ENCODE measurements around the gene GAPDH. TPM values are rescaled to one million over a fixed set of nuclear protein-coding genes. Genes with fewer than 3 reads are reported as not detected.
A peak's percentile ranks its signal among the peaks of the same experiment; 100 is the strongest.
"Not testable (repeated sequence)": the region's sequence is repeated elsewhere in the genome, so short reads cannot be mapped to it uniquely, and the experiment has no call there.

Gene GAPDH
- total RNA-seq, 2 experiments from 2014 or later: 5,133 to 5,396 TPM

DNA sequence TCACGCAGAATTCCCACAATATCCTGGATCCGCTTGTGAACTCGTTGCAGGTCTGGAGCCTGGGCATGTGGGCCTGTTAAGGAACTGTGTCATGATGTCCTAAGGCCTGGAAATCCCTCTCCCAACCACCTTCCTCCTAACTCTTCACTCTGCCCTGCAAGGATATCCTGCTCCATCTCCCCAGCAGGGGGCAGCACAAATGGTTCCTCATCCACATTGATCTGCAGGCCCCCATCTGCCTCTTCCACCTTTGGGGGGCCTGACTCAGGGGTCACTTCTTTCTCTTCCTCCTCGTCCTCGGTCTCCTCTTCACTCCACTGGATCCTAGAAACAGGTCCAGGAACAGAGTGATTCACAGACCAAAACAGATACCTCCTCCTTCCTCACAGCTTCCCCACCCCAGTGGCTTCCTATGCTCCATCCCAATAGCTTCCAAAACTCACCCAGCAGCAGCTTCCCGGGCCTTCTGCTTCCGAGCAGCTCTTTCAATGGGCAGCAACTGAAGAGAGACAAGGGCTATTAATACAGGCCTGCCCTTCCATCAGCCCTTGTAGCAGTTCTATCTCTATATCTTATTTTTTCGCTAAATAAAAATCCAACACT, 29.2 kb downstream of the GAPDH start:
- CTCF ChIA-PET: interaction anchor here (0.8 to 2.9 kb wide), 17 partner anchors 9 to 266 kb away, joined by 3 to 9 read pairs (median 4); partner anchors contain the start of genes COPS7A and GAPDH
- H3K9me3 Mint-ChIP-seq (ENCODE audit: low read depth): no peaks in the 10 kb centered on the region
- peaks cover 40% of the 10 kb centered on the region for H3K4me1 Mint-ChIP-seq
- peaks cover 67% of the 10 kb centered on the region for H3K36me3 Mint-ChIP-seq
- DNase-seq (peak; percentile 78), ATAC-seq (peak; percentile 25)
- no peak overlapping the region for H3K4me3 Mint-ChIP-seq
- peak overlapping the region; percentile 2 for H3K27ac Mint-ChIP-seq
- no peaks in the 10 kb centered on the region for H3K27me3 Mint-ChIP-seq

GRCh38 chr12:6567112-6567670, 32.9 kb downstream of the GAPDH start:
- Mint-ChIP-seq H3K9me3 (ENCODE audit: low read depth) (no peaks in the 10 kb centered on the region), H3K4me1 (peaks cover 51% of the 10 kb centered on the region), H3K27me3 (no peaks in the 10 kb centered on the region), H3K4me3 (peak overlapping the region; percentile 99), H3K36me3 (peaks cover 62% of the 10 kb centered on the region), H3K27ac (peak overlapping the region; percentile 96)
- CTCF ChIA-PET: interaction anchor here (0.6 to 4.5 kb wide), 8 partner anchors 9 to 186 kb away, joined by 3 to 25 read pairs (median 4); partner anchors contain the start of genes GAPDH, IFFO1, MLF2 and MRPL51
- DNase-seq (no peak), ATAC-seq (no peak)

- H3K4me3 Mint-ChIP-seq: peak overlapping the region; percentile 52
- DNase-seq (no peak), ATAC-seq (no peak)
- CTCF ChIA-PET: interaction anchor here (1.5 to 1.6 kb wide), 2 partner anchors 31 to 37 kb away, joined by 5 read pairs; no protein-coding TSS in a partner anchor
- H3K36me3 Mint-ChIP-seq: peaks cover 62% of the 10 kb centered on the region
- H3K27me3 Mint-ChIP-seq: no peaks in the 10 kb centered on the region
- H3K27ac Mint-ChIP-seq: peak overlapping the region; percentile 56
- H3K4me1 Mint-ChIP-seq: peaks cover 45% of the 10 kb centered on the region
- no peaks in the 10 kb centered on the region for H3K9me3 Mint-ChIP-seq (ENCODE audit: low read depth)
Observed at GRCh38 chr12:6569312-6569711, 35.0 kb downstream of the GAPDH start.

GRCh38 chr12:6569786-6570185, 35.5 kb downstream of the GAPDH start:
- ATAC-seq (no peak), DNase-seq (no peak)
- peaks cover 47% of the 10 kb centered on the region for H3K4me1 Mint-ChIP-seq
- H3K27me3 Mint-ChIP-seq: no peaks in the 10 kb centered on the region
- no peak overlapping the region for H3K27ac Mint-ChIP-seq
- peaks cover 61% of the 10 kb centered on the region for H3K36me3 Mint-ChIP-seq
- H3K4me3 Mint-ChIP-seq: peak overlapping the region; percentile 52
- CTCF ChIA-PET: interaction anchor here (0.8 to 2.0 kb wide), 14 partner anchors 11 to 266 kb away, joined by 3 to 10 read pairs (median 4); no protein-coding TSS in a partner anchor
- no peaks in the 10 kb centered on the region for H3K9me3 Mint-ChIP-seq (ENCODE audit: low read depth)

- Mint-ChIP-seq H3K9me3 (ENCODE audit: low read depth) (no peaks in the 10 kb centered on the region), H3K27me3 (no peaks in the 10 kb centered on the region), H3K4me3 (no peak overlapping the region), H3K27ac (peak overlapping the region; percentile 54), H3K36me3 (peaks cover 61% of the 10 kb centered on the region), H3K4me1 (peaks cover 51% of the 10 kb centered on the region)
- DNase-seq (peak; percentile 74), ATAC-seq (no peak)
- CTCF ChIA-PET: interaction anchor here (0.7 to 2.0 kb wide), 18 partner anchors 12 to 266 kb away, joined by 3 to 10 read pairs (median 4); partner anchors contain the start of genes IFFO1 and ZNF384
Observed at GRCh38 chr12:6570264-6570887, 36.1 kb downstream of the GAPDH start.

DNA sequence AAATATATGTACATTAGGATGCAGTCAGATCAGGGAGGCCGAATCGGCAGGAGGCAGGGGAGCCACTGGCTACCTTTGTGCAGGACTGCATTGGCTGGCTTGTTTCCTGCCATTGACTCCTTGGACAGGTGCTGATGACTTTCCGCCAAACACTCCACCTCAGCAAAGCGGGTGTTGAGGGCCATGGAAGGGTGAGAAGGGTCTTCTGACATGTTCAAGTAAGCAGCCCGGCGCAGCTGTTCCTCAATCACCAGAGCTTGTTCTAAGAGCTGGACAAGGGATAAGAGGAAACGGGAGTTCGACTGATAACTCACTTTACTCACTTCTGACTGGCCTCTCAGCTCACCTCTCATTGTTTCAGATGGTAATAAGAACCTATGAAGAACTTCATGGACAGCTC, 38.7 kb downstream of the GAPDH start:
- DNase-seq (no peak), ATAC-seq (no peak)
- H3K27me3 Mint-ChIP-seq: no peaks in the 10 kb centered on the region
- CTCF ChIA-PET: interaction anchor here (0.7 to 1.3 kb wide), 4 partner anchors 14 to 125 kb away, joined by 3 read pairs; partner anchors contain the start of gene ZNF384
- no peak overlapping the region for H3K27ac Mint-ChIP-seq
- H3K9me3 Mint-ChIP-seq (ENCODE audit: low read depth): no peaks in the 10 kb centered on the region
- H3K36me3 Mint-ChIP-seq: peaks cover 60% of the 10 kb centered on the region
- peaks cover 45% of the 10 kb centered on the region for H3K4me1 Mint-ChIP-seq
- H3K4me3 Mint-ChIP-seq: no peak overlapping the region

DNA sequence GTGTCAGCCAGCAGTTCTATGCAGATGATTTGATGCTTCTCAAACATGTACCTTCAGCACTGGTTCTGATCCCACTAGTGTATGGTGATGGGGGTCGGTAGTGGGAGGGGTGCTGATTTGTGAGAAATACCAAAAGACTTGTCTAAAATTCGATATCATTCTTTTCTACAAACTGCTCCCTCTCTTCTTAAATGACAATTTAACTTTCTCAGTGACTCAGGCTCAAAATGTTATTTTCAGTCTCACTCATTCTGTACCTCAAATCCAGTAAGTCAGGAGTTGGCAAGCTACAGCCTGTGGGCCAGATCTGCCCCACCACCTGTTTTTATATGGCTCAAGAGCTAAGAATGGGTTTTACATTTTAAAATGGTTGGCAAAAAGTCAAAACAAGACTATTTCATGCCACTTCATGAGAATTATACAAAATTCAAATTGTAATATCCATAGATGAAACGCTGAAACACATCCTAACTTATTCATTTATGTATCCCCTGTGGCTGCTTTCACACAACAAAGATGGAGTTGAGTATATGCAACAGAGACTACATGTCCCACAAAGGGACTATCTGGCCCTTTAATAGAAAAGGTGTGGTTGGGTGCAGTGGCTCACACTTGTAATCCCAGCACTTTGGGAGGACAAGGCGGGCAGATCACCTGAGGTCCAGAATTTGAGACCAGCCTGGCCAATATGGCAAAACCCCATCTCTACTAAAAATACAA, 40.4 kb downstream of the GAPDH start:
- Mint-ChIP-seq H3K4me1 (peaks cover 38% of the 10 kb centered on the region), H3K27me3 (no peaks in the 10 kb centered on the region), H3K4me3 (no peak overlapping the region), H3K27ac (peak overlapping the region; percentile 20), H3K36me3 (peaks cover 63% of the 10 kb centered on the region), H3K9me3 (ENCODE audit: low read depth) (no peaks in the 10 kb centered on the region)
- peak; percentile 34 for ATAC-seq
- DNase-seq: no peak
- CTCF ChIA-PET: no interaction called here

DNA sequence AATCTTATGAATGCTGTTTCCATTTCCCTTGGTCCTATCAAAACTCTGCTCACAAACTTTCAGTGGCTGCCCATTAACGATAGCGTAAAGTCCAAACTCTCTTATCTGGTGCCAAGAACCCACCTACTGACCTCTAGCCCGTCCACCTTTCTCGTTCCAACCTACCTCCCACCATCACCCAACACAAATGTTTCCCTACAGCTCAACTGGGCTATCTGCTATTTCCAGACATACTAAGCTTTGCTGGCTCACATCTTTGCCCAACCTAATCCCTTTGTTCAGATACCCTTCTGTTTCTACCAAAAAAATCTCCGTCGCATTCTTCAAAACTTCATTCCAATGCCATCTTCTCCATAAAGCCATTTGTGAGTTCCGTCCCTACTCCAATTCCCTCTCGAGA, 41.3 kb downstream of the GAPDH start:
- Mint-ChIP-seq H3K4me3 (no peak overlapping the region), H3K27ac (no peak overlapping the region)
- no peak for ATAC-seq

GRCh38 chr12:6582196-6582595, 47.9 kb downstream of the GAPDH start:
- Mint-ChIP-seq H3K36me3 (peaks cover 56% of the 10 kb centered on the region), H3K27ac (no peak overlapping the region), H3K4me1 (peaks cover 8% of the 10 kb centered on the region), H3K9me3 (ENCODE audit: low read depth) (no peaks in the 10 kb centered on the region), H3K4me3 (no peak overlapping the region), H3K27me3 (no peaks in the 10 kb centered on the region)
- ATAC-seq: no peak
- CTCF ChIA-PET: no interaction called here
- no peak for DNase-seq

More for the DNA sequence above, 41.3 kb downstream of the GAPDH start:
- DNase-seq: no peak
- CTCF ChIA-PET: interaction anchor here (1.5 kb wide), 2 partner anchors 13 to 27 kb away, joined by 3 to 4 read pairs; no protein-coding TSS in a partner anchor
- H3K4me1 Mint-ChIP-seq: peaks cover 32% of the 10 kb centered on the region
- peaks cover 59% of the 10 kb centered on the region for H3K36me3 Mint-ChIP-seq
- H3K27me3 Mint-ChIP-seq: no peaks in the 10 kb centered on the region
- no peaks in the 10 kb centered on the region for H3K9me3 Mint-ChIP-seq (ENCODE audit: low read depth)

DNA sequence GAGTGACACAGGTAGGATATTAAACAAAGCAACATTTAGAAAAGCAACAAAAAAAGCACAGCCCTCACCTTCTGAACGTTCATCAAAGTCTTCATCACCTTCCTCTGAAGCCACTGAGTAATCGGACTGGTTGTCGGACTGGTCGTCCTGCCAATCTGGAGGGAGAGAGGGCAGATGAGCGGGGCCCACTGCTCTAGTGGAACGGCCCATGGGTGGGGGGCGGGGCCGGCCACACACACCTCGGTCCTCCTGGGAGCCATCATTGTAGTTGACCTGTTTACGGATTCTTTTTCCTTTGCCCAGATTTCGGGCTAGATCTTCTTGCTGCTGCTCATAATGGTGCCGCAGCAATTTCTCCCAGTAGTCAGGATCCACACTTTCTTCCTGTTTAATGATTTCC, 48.6 kb downstream of the GAPDH start:
- ATAC-seq (no peak), DNase-seq (no peak)
- CTCF ChIA-PET: interaction anchor here (1.4 kb wide), 1 partner anchor 13 kb away, joined by 4 read pairs; no protein-coding TSS in a partner anchor
- Mint-ChIP-seq H3K4me1 (peaks cover 4% of the 10 kb centered on the region), H3K27me3 (no peaks in the 10 kb centered on the region), H3K36me3 (peaks cover 57% of the 10 kb centered on the region), H3K9me3 (ENCODE audit: low read depth) (no peaks in the 10 kb centered on the region), H3K27ac (no peak overlapping the region), H3K4me3 (no peak overlapping the region)

DNA sequence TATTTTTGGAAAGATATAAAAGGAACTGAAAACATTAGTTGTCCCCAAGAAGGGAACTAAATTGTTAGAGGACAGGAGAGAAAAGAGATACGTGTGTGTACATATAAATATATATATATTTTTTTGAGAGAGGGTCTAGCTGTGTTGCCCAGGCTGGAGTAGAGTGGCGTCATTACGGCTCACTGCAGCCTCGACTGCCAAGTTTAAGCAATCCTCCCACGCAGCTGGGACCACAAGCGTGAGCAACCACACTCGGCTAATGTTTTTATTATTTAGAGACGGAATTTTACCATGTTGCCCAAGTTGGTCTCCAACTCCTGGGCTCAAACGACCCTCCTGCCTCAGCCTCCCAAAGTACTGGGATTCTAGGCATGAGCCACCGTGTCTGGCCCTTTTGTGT, 50.0 kb downstream of the GAPDH start:
- DNase-seq (no peak), ATAC-seq (no peak)
- CTCF ChIA-PET: interaction anchor here (1.4 kb wide), 1 partner anchor 14 kb away, joined by 4 read pairs; no protein-coding TSS in a partner anchor
- Mint-ChIP-seq H3K9me3 (ENCODE audit: low read depth) (no peaks in the 10 kb centered on the region), H3K4me3 (no peak overlapping the region), H3K27me3 (no peaks in the 10 kb centered on the region), H3K27ac (no peak overlapping the region), H3K36me3 (peaks cover 56% of the 10 kb centered on the region), H3K4me1 (no peaks in the 10 kb centered on the region)

DNA sequence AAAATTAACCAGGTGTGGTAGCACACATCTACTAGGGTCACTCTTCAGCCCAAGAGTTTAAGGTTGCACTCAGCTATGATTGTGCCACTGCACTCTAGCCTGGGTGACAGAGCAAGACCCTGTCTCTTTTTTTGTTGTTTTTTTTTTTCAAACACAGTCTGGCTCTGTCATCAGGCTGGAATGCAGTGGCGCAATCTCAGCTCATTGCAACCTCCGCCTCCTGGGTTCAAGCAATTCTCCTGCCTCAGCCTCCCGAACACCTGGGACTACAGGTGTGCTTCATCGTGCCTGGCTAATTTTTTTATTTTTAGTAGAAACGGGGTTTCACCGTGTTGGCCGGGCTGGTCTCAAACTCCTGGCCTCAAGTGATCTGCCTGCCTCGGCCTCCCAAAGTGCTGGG, 52.3 kb downstream of the GAPDH start:
- not testable (repeated sequence) for H3K4me3 Mint-ChIP-seq; H3K9me3 Mint-ChIP-seq (ENCODE audit: low read depth); DNase-seq; H3K4me1 Mint-ChIP-seq; ATAC-seq; H3K27me3 Mint-ChIP-seq; H3K27ac Mint-ChIP-seq
- CTCF ChIA-PET: interaction anchor here (0.7 to 1.6 kb wide), 3 partner anchors 10 to 278 kb away, joined by 3 to 4 read pairs (median 3); no protein-coding TSS in a partner anchor
- H3K36me3 Mint-ChIP-seq: peaks cover 56% of the 10 kb centered on the region
